HepG2 (cell line): ENCODE results near the gene DYNC2H1. TPM values are rescaled to one million over a fixed set of nuclear protein-coding genes. Genes with fewer than 3 reads are reported as not detected.
A peak's percentile ranks its signal among the peaks of the same experiment; 100 is the strongest.

ENCODE experiments used
- ATAC-seq: fragments of 200-7000 bp; cut with Tn5 transposase; 3 replicates; pipeline ENCODE4 v1.9.1; 2020; ENCODE audit warnings: mild to moderate bottlenecking, moderate library complexity
- BruUV-seq: library from RNA; stranded (reverse); fragments of 400-500 nt; replicated peaks from 2 replicates; lab custom pipeline; 2021; lab: Mats Ljungman, UMichigan
- CTCF ChIA-PET: fragments of 300-600 bp; formaldehyde crosslinking; extraction: SDS; loops from one replicate; lab custom pipeline; 2021; ENCODE audit warnings: low total read pairs, inconsistent platforms, low intra/inter-chr PET ratio; lab: Yijun Ruan, JAX
- POLR2A ChIA-PET: fragments of 350-600 bp; sonication (Branson Sonifier 250); formaldehyde crosslinking; loops from one replicate; lab custom pipeline; 2020; ENCODE audit warnings: antibody characterized with exemption, inconsistent platforms; lab: Yijun Ruan, JAX
- DNase-seq: peaks from one replicate; pipeline ENCODE4 v3.0.0-alpha.2; 2015; ENCODE audit warnings: low spot score
- FAIRE-seq: peaks from 3 replicates; lab custom pipeline; 2011; peaks lifted over from hg19 to GRCh38; lab: Jason Lieb, UNC
- H2AFZ ChIP-seq: one replicate; pipeline ENCODE4 v1.6.1; 2011; ENCODE audit warnings: low read length, inconsistent platforms
- H3K27ac ChIP-seq: fragments of 300-600 bp; 3 replicates; pipeline ENCODE4 v1.8.0; 2011; ENCODE audit warnings: mixed run types, mild to moderate bottlenecking, mixed read lengths, low read length, inconsistent platforms; ENCODE audit not compliant: insufficient read depth; ENCODE audit errors: extremely low read length
- H3K27me3 ChIP-seq, 2 experiments: fragments of 200-600 bp in 1 of 2; 2 replicates in 1 of 2; 3 replicates in 1 of 2; pipeline versions ENCODE4 v1.6.0 to v1.8.0; 2011; ENCODE audit warnings: low read length in 2 of 2, mild to moderate bottlenecking in 2 of 2, moderate library complexity in 2 of 2, inconsistent platforms in 1 of 2; ENCODE audit not compliant: insufficient read depth in 2 of 2, control insufficient read depth in 1 of 2
- H3K36me3 ChIP-seq, 2 experiments: fragments of 200-600 bp in 1 of 2; replicated peaks in 1 of 2; 2 replicates in 1 of 2; 3 replicates in 1 of 2; pipeline versions ENCODE4 v1.5.1 to v1.8.0; 2011; ENCODE audit warnings: low read length in 2 of 2, inconsistent platforms in 1 of 2; ENCODE audit not compliant: insufficient read depth in 2 of 2, control insufficient read depth in 1 of 2
- H3K4me1 ChIP-seq: 2 replicates; pipeline ENCODE4 v1.5.1; 2012; ENCODE audit warnings: low read length, inconsistent platforms; ENCODE audit not compliant: insufficient read depth
- H3K4me2 ChIP-seq: 2 replicates; pipeline ENCODE4 v1.6.0; 2011; ENCODE audit warnings: low read depth, low read length, inconsistent platforms
- H3K4me3 ChIP-seq, 3 experiments: fragments of 200-600 bp in 1 of 3; sonication (generic), shearing (Covaris generic) in 1 of 3; replicated peaks in 1 of 3; 2 replicates each; pipeline ENCODE4 v1.5.1; 2011 to 2016; ENCODE audit warnings: low read length in 3 of 3, inconsistent platforms in 2 of 3, low read depth in 2 of 3, mild to moderate bottlenecking in 2 of 3, control low read depth in 1 of 3, mixed read lengths in 1 of 3; ENCODE audit not compliant: insufficient read depth in 1 of 3
- H3K79me2 ChIP-seq: one replicate; pipeline ENCODE4 v1.6.1; 2011; ENCODE audit warnings: low read length, inconsistent platforms; ENCODE audit not compliant: insufficient read depth
- H3K9ac ChIP-seq: 2 replicates; pipeline ENCODE4 v1.6.0; 2011; ENCODE audit warnings: mild to moderate bottlenecking, low read depth, low read length, inconsistent platforms; ENCODE audit not compliant: insufficient read depth
- H3K9me3 ChIP-seq: 2 replicates; pipeline ENCODE4 v1.5.1; 2012; ENCODE audit warnings: mild to moderate bottlenecking, low read length
- H4K20me1 ChIP-seq: 2 replicates; pipeline ENCODE4 v1.6.0; 2011; ENCODE audit warnings: inconsistent platforms, mild to moderate bottlenecking, low read length, moderate library complexity; ENCODE audit not compliant: insufficient read depth
- BCL6 ChIP-seq: IDR thresholded peaks from 2 replicates; pipeline ENCODE4 v1.6.1; 2016; ENCODE audit warnings: missing genetic modification reagents, missing compliant biosample characterization
- ETV5 ChIP-seq: IDR thresholded peaks from 2 replicates; pipeline ENCODE4 v1.6.1; 2018; ENCODE audit warnings: missing biosample characterization, missing genetic modification reagents, inconsistent platforms, borderline replicate concordance
- HNRNPK ChIP-seq: fragments of 200-400 bp; formaldehyde crosslinking; IDR thresholded peaks from 2 replicates; pipeline ENCODE4 v1.6.1; 2018; ENCODE audit warnings: low read length, low read depth, moderate library complexity, mild to moderate bottlenecking; ENCODE audit not compliant: poor library complexity, severe bottlenecking
- MATR3 ChIP-seq: sonication (generic); formaldehyde crosslinking; IDR thresholded peaks from 2 replicates; pipeline ENCODE4 v1.4.0; 2020; ENCODE audit warnings: missing genetic modification reagents
- PCBP1 ChIP-seq: fragments of 200-400 bp; formaldehyde crosslinking; IDR thresholded peaks from 2 replicates; pipeline ENCODE4 v1.6.1; 2017; ENCODE audit warnings: mild to moderate bottlenecking, low read depth, low read length, borderline replicate concordance
- SP4 ChIP-seq: sonication (generic); formaldehyde crosslinking; IDR thresholded peaks from 2 replicates; pipeline ENCODE4 v1.8.1; 2023; ENCODE audit warnings: mild to moderate bottlenecking, missing genetic modification reagents
- ZNF484 ChIP-seq: sonication (generic); formaldehyde crosslinking; IDR thresholded peaks from 2 replicates; pipeline ENCODE4 v1.5.1; 2020; ENCODE audit warnings: mild to moderate bottlenecking, low read depth, missing genetic modification reagents, borderline replicate concordance
- WGBS: methylation state at CpG from one replicate; pipeline ENCODE4 v1.1.6; 2017; ENCODE audit warnings: low lambda C conversion rate; 5-methylcytosine and 5-hydroxymethylcytosine counted together
- in situ Hi-C: cut with HindIII; loops from 2 replicates; pipeline ENCODE4 v1.10.0; 2017; ENCODE audit warnings: low pct_unique_long_range_greater_than_20kb; ENCODE audit not compliant: extremely low pct_ligation_motif_present
- intact Hi-C: fragments of 100-400 bp; cut with micrococcal nuclease; formaldehyde crosslinking; loops from one replicate; pipeline ENCODE4 v1.10.0; 2022; ENCODE audit not compliant: unreplicated experiment
- polyA plus RNA-seq, 8 experiments: library from polyadenylated mRNA; depleted of rRNA in 3 of 8; stranded (reverse) in 7 of 8; unstranded in 1 of 8; fragments of >200 nt; fragmentation: Illumina TruSeq in 4 of 8; extraction: Trizol in 4 of 8; gene quantifications; 2 replicates each; pipeline versions ENCODE4 v1.2.1 to v1.2.3, GENCODE V29; 2011 to 2016; ENCODE audit warnings: low read depth in 4 of 8, missing spikeins in 1 of 8, mixed read lengths in 1 of 8; ENCODE audit not compliant: insufficient read depth in 1 of 8
- total RNA-seq, 5 experiments: library from RNA; depleted of rRNA; stranded (reverse); fragments of >200 nt; fragmentation: Illumina TruSeq; extraction: Trizol; gene quantifications; 2 replicates each; pipeline ENCODE4 v1.2.3, GENCODE V29; 2016; ENCODE audit warnings: low read depth in 1 of 5
- TF ChIP-seq, protein P1 (sequence below): sonication (generic); formaldehyde crosslinking; IDR thresholded peaks from 2 replicates; pipeline ENCODE4 v1.8.0; 2022; ENCODE audit warnings: missing genetic modification reagents, low read depth, mild to moderate bottlenecking, borderline replicate concordance

The DYNC2H1 gene
- total and polyA plus RNA-seq, 2 of the 13 experiments (the other 11 are each of a cell fraction or from before 2014, with no cell fraction given): 0.49 to 0.66 TPM

DNA sequence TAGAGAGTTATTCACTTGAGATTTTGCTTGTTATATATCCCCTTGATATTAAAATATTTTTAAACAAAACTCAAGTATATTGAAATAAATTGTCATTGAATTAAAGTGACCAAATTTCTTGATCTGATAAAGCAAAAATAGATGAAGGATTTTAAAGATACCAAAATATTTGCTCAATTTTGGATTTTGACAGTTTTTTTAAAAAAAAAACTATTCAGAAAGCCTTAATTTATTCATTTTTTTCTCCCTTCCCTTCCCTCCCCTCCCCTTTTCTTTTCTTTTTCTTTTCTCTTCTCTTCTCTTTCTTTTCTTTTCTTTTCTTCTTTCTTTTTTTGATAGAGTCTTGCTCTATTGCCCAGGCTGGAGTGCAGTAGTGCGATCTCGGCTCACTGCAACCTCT is 163.7 kb downstream of the DYNC2H1 start:
- H3K4me3 ChIP-seq: no peak overlapping the region
- H3K9ac ChIP-seq: no peak overlapping the region
- H3K79me2 ChIP-seq: no peaks in the 10 kb centered on the region
- no peak overlapping the region for H3K4me2 ChIP-seq
- POLR2A ChIA-PET: no interaction called here
- no TSS peak for BruUV-seq
- in situ Hi-C loops: no loop called here
- intact Hi-C loops: no loop called here
- FAIRE-seq (no peak), DNase-seq (no peak)
- WGBS: 55% methylated on average over 2 of the region's 2 CpGs
- CTCF ChIA-PET: no interaction called here
- no peaks in the 10 kb centered on the region for H4K20me1 ChIP-seq
- no peaks in the 10 kb centered on the region; a peak in 1 of 5 replicates for H3K27me3 ChIP-seq
- no peak for TF ChIP-seq MATR3 (CRISPR knock-in tag)
- TF ChIP-seq HNRNPK: peak; percentile 84
- 0 out of 2 replicates have a peak, but pooled peaks have one; percentile 51 for TF ChIP-seq PCBP1
- TF ChIP-seq, all 625 proteins: peak for 2
- H3K27ac ChIP-seq: no peak overlapping the region
- H3K4me1 ChIP-seq: no peaks in the 10 kb centered on the region
- no peaks in the 10 kb centered on the region for H3K36me3 ChIP-seq
- H2AFZ ChIP-seq: no peak overlapping the region
- H3K9me3 ChIP-seq: no peaks in the 10 kb centered on the region
- ATAC-seq: no peak

DNA sequence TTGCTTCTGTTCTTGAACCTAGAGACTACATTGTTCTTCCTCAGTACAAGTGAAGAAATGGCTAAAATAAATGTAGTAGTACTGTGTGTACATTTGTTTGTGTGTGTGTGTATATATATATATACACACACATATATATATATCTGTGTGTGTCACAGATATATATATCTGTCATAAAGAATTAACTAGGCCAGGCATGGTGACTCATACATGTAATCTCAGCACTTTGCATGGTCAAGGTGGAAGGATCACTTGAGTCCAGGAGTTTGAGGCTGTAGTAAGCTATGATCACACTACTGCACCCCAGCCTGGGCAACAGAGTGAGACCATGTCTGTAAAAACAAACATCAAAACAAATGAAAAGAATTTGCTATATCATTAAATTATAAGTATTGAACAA is 164.8 kb downstream of the DYNC2H1 start:
- Histone ChIP-seq H3K4me3 (no peak overlapping the region), H4K20me1 (no peaks in the 10 kb centered on the region), H2AFZ (no peak overlapping the region), H3K9ac (no peak overlapping the region), H3K4me1 (no peaks in the 10 kb centered on the region), H3K9me3 (no peaks in the 10 kb centered on the region), H3K4me2 (no peak overlapping the region), H3K27me3 (no peaks in the 10 kb centered on the region), H3K27ac (no peak overlapping the region), H3K36me3 (no peaks in the 10 kb centered on the region), H3K79me2 (no peaks in the 10 kb centered on the region)
- in situ Hi-C loops (no loop called here), intact Hi-C loops (no loop called here)
- ChIA-PET POLR2A (no interaction called here), CTCF (no interaction called here)
- DNase-seq (no peak), ATAC-seq (no peak), FAIRE-seq (no peak)
- no peak for TF ChIP-seq ZNF484 (CRISPR knock-in tag)
- TF ChIP-seq, protein P1, sequence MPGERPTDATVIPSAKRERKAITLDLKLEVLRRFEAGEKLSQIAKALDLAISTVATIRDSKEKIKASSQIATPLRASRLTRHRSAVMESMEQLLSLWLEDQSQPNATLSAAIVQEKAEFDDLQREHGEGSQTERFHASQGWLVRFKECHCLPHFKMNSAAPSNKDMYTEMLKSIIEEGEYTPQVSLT (CRISPR knock-in tag): no peak
- TF ChIP-seq ETV5 (CRISPR knock-in tag): no peak
- TF ChIP-seq SP4 (CRISPR knock-in tag): no peak
- TF ChIP-seq BCL6: no peak
- no TSS peak for BruUV-seq
